Osteoblast (primary cell): ENCODE data around the gene DCTN2. TPM values are rescaled to one million over a fixed set of nuclear protein-coding genes. Genes with fewer than 3 reads are reported as not detected.

Source experiments
- DNase-seq: peaks from one replicate; pipeline ENCODE4 v3.0.0; 2011; ENCODE audit warnings: low spot score, mixed read lengths; ENCODE audit not compliant: insufficient read length; ENCODE audit errors: missing footprints
- H2AFZ ChIP-seq: 2 replicates; pipeline ENCODE4 v1.6.0; 2011; ENCODE audit warnings: mild to moderate bottlenecking, low read length
- H3K27ac ChIP-seq: 2 replicates; pipeline ENCODE4 v1.5.1; 2011; ENCODE audit warnings: mild to moderate bottlenecking, low read depth, low read length, moderate library complexity
- H3K27me3 ChIP-seq: 2 replicates; pipeline ENCODE4 v1.6.0; 2012; ENCODE audit warnings: mild to moderate bottlenecking, control low read depth, inconsistent platforms, low read length, moderate library complexity; ENCODE audit not compliant: insufficient read depth
- H3K36me3 ChIP-seq: 2 replicates; pipeline ENCODE4 v1.5.1; 2011; ENCODE audit warnings: mild to moderate bottlenecking, low read length, control low read depth, moderate library complexity; ENCODE audit not compliant: insufficient read depth
- H3K4me1 ChIP-seq: 2 replicates; pipeline ENCODE4 v1.5.1; 2011; ENCODE audit warnings: mild to moderate bottlenecking, low read length, control low read depth, moderate library complexity; ENCODE audit not compliant: insufficient read depth
- H3K4me2 ChIP-seq: 2 replicates; pipeline ENCODE4 v1.6.0; 2011; ENCODE audit warnings: mild to moderate bottlenecking, low read length; ENCODE audit not compliant: insufficient read depth
- H3K4me3 ChIP-seq: fragments of 200-600 bp; sonication (generic); 3 replicates; pipeline ENCODE4 v1.5.1; 2012; ENCODE audit warnings: mild to moderate bottlenecking, low read length, inconsistent platforms; ENCODE audit not compliant: insufficient read depth
- H3K79me2 ChIP-seq: 2 replicates; pipeline ENCODE4 v1.6.0; 2012; ENCODE audit warnings: mild to moderate bottlenecking, low read length, control low read depth, inconsistent platforms; ENCODE audit not compliant: insufficient read depth
- H3K9me3 ChIP-seq: 2 replicates; pipeline ENCODE4 v1.5.1; 2011; ENCODE audit warnings: low read depth, low read length, control low read depth
- H4K20me1 ChIP-seq: 2 replicates; pipeline ENCODE4 v1.6.0; 2012; ENCODE audit warnings: mild to moderate bottlenecking, low read length, control low read depth; ENCODE audit not compliant: insufficient read depth
- CTCF ChIP-seq: IDR thresholded peaks from 2 replicates; pipeline ENCODE4 v1.5.1; 2011; ENCODE audit warnings: mild to moderate bottlenecking, low read depth, low read length, moderate library complexity; ENCODE audit errors: extremely low read depth
- total RNA-seq: library from RNA; depleted of rRNA; stranded (reverse); fragments of >200 nt; gene quantifications from 2 replicates; pipeline ENCODE4 v1.2.3, GENCODE V29; 2012

Gene DCTN2
- total RNA-seq, 1 donor: 123 TPM

GRCh38 chr12:57530396-57531142 lies 16.4 kb downstream of the DCTN2 start:
- H3K4me2 ChIP-seq: no peak overlapping the region
- H3K27ac ChIP-seq: no peak overlapping the region
- no peak overlapping the region for H2AFZ ChIP-seq
- peaks cover 88% of the 10 kb centered on the region for H3K36me3 ChIP-seq
- peaks cover 22% of the 10 kb centered on the region for H4K20me1 ChIP-seq
- no peak overlapping the region for H3K4me3 ChIP-seq
- DNase-seq: no peak
- peaks cover 20% of the 10 kb centered on the region for H3K79me2 ChIP-seq
- no peaks in the 10 kb centered on the region for H3K4me1 ChIP-seq
- TF ChIP-seq CTCF: no peak
- no peaks in the 10 kb centered on the region for H3K9me3 ChIP-seq
- H3K27me3 ChIP-seq: no peaks in the 10 kb centered on the region

- Histone ChIP-seq H3K4me3 (no peak overlapping the region), H4K20me1 (peaks cover 25% of the 10 kb centered on the region), H3K79me2 (peaks cover 28% of the 10 kb centered on the region), H3K9me3 (no peaks in the 10 kb centered on the region), H3K27me3 (no peaks in the 10 kb centered on the region), H3K4me1 (no peaks in the 10 kb centered on the region), H3K4me2 (no peak overlapping the region), H3K27ac (no peak overlapping the region), H3K36me3 (peaks cover 82% of the 10 kb centered on the region), H2AFZ (no peak overlapping the region)
- peak; percentile 79 for DNase-seq
- no peak for TF ChIP-seq CTCF
Observed at GRCh38 chr12:57529831-57530230, 17.2 kb downstream of the DCTN2 start.

- no peak for TF ChIP-seq CTCF
- no peak overlapping the region for H3K4me3 ChIP-seq
- H3K9me3 ChIP-seq: no peaks in the 10 kb centered on the region
- peaks cover 33% of the 10 kb centered on the region for H4K20me1 ChIP-seq
- H3K36me3 ChIP-seq: peaks cover 80% of the 10 kb centered on the region
- DNase-seq: peak; percentile 73
- no peak overlapping the region for H2AFZ ChIP-seq
- H3K4me2 ChIP-seq: no peak overlapping the region
- peaks cover 36% of the 10 kb centered on the region for H3K79me2 ChIP-seq
- H3K27me3 ChIP-seq: no peaks in the 10 kb centered on the region
- H3K27ac ChIP-seq: no peak overlapping the region
- peaks cover 7% of the 10 kb centered on the region for H3K4me1 ChIP-seq
Observed at GRCh38 chr12:57528831-57529555, 18.0 kb downstream of the DCTN2 start.

- H3K4me2 ChIP-seq: no peak overlapping the region
- peaks cover 74% of the 10 kb centered on the region for H3K36me3 ChIP-seq
- H3K27me3 ChIP-seq: no peaks in the 10 kb centered on the region
- no peak overlapping the region for H2AFZ ChIP-seq
- no peak for TF ChIP-seq CTCF
- H3K9me3 ChIP-seq: no peaks in the 10 kb centered on the region
- peaks cover 14% of the 10 kb centered on the region for H3K4me1 ChIP-seq
- H3K4me3 ChIP-seq: no peak overlapping the region
- peaks cover 41% of the 10 kb centered on the region for H4K20me1 ChIP-seq
- peaks cover 44% of the 10 kb centered on the region for H3K79me2 ChIP-seq
- peak; percentile 79 for DNase-seq
- H3K27ac ChIP-seq: no peak overlapping the region
Observed at GRCh38 chr12:57528176-57528575, 18.8 kb downstream of the DCTN2 start.
